ENCODE measurements around the gene THAP8. TPM values are rescaled to one million over a fixed set of nuclear protein-coding genes. Genes with fewer than 3 reads are reported as not detected.

The THAP8 gene
- total RNA-seq, 2 donors from 2014 or later, result 2.3 to 7.9 TPM

GRCh38 chr19:36028313-36029041 lies 25.6 kb downstream of the THAP8 start:
- no peaks in the 10 kb centered on the region for H3K27me3 Mint-ChIP-seq
- H3K4me3 Mint-ChIP-seq, result no peak overlapping the region
- H3K36me3 Mint-ChIP-seq (ENCODE audit: low read depth), result peaks cover 22% of the 10 kb centered on the region
- H3K27ac Mint-ChIP-seq, result no peak overlapping the region
- H3K9me3 Mint-ChIP-seq, result no peaks in the 10 kb centered on the region
- peaks cover 5% of the 10 kb centered on the region for H3K4me1 Mint-ChIP-seq
- ATAC-seq (replicated peaks), result no peak

GRCh38 chr19:36027696-36028095 lies 26.4 kb downstream of the THAP8 start:
- H3K4me3 Mint-ChIP-seq, result no peak overlapping the region
- no peaks in the 10 kb centered on the region for H3K9me3 Mint-ChIP-seq
- ATAC-seq (replicated peaks), result no peak

GRCh38 chr19:36026091-36026876 lies 27.8 kb downstream of the THAP8 start:
- Mint-ChIP-seq H3K4me1 (peaks cover 5% of the 10 kb centered on the region), H3K27ac (no peak overlapping the region), H3K27me3 (no peaks in the 10 kb centered on the region), H3K4me3 (no peak overlapping the region), H3K9me3 (no peaks in the 10 kb centered on the region), H3K36me3 (ENCODE audit: low read depth) (peaks cover 29% of the 10 kb centered on the region)
- ATAC-seq (replicated peaks), result no peak

More at GRCh38 chr19:36027696-36028095, 26.4 kb downstream of the THAP8 start:
- no peak overlapping the region for H3K27ac Mint-ChIP-seq
- peaks cover 28% of the 10 kb centered on the region for H3K36me3 Mint-ChIP-seq (ENCODE audit: low read depth)
- H3K27me3 Mint-ChIP-seq, result no peaks in the 10 kb centered on the region
- peaks cover 5% of the 10 kb centered on the region for H3K4me1 Mint-ChIP-seq

GRCh38 chr19:36025541-36025940 lies 28.5 kb downstream of the THAP8 start:
- H3K36me3 Mint-ChIP-seq (ENCODE audit: low read depth), result peaks cover 34% of the 10 kb centered on the region
- H3K27me3 Mint-ChIP-seq, result no peaks in the 10 kb centered on the region
- no peak overlapping the region for H3K27ac Mint-ChIP-seq
- H3K4me1 Mint-ChIP-seq, result peaks cover 5% of the 10 kb centered on the region
- no peak for ATAC-seq (replicated peaks)
- no peaks in the 10 kb centered on the region for H3K9me3 Mint-ChIP-seq
- H3K4me3 Mint-ChIP-seq, result no peak overlapping the region

GRCh38 chr19:36023432-36023831 lies 30.7 kb downstream of the THAP8 start:
- Mint-ChIP-seq H3K4me3 (no peak overlapping the region), H3K27ac (no peak overlapping the region), H3K9me3 (no peaks in the 10 kb centered on the region), H3K27me3 (no peaks in the 10 kb centered on the region), H3K4me1 (peaks cover under 1% of the 10 kb centered on the region), H3K36me3 (ENCODE audit: low read depth) (peaks cover 35% of the 10 kb centered on the region)
- no peak for ATAC-seq (replicated peaks)

GRCh38 chr19:36019061-36019670 lies 34.9 kb downstream of the THAP8 start:
- Mint-ChIP-seq H3K27ac (no peak overlapping the region), H3K27me3 (no peaks in the 10 kb centered on the region), H3K36me3 (ENCODE audit: low read depth) (peaks cover 42% of the 10 kb centered on the region), H3K4me1 (peaks cover 16% of the 10 kb centered on the region), H3K4me3 (no peak overlapping the region), H3K9me3 (no peaks in the 10 kb centered on the region)
- no peak for ATAC-seq (replicated peaks)

- Mint-ChIP-seq H3K4me3 (peak within 1 kb of the TSS; percentile 98), H3K4me1 (peaks cover 35% of the 10 kb centered on the region), H3K27ac (peak within 1 kb of the TSS; percentile 97), H3K36me3 (ENCODE audit: low read depth) (peaks cover 16% of the 10 kb centered on the region), H3K27me3 (no peaks in the 10 kb centered on the region), H3K9me3 (no peaks in the 10 kb centered on the region)
- ATAC-seq (replicated peaks), result peak; percentile 97
Observed at GRCh38 chr19:36014012-36014924, 39.8 kb downstream of the THAP8 start, which contains the start of gene ALKBH6. Gene ALKBH6, minus strand, starts transcription at chr19:36014213. Its CDS starts 816 bp downstream, at chr19:36013397.

GRCh38 chr19:36013280-36014011 lies 40.6 kb downstream of the THAP8 start:
- peak; percentile 0 for ATAC-seq (replicated peaks)
- Mint-ChIP-seq H3K9me3 (no peaks in the 10 kb centered on the region), H3K27me3 (no peaks in the 10 kb centered on the region), H3K36me3 (ENCODE audit: low read depth) (peaks cover 15% of the 10 kb centered on the region), H3K4me3 (peak overlapping the region; percentile 98), H3K4me1 (peaks cover 35% of the 10 kb centered on the region), H3K27ac (peak overlapping the region; percentile 97)

GRCh38 chr19:36010402-36010801 lies 43.7 kb downstream of the THAP8 start:
- no peak for ATAC-seq (replicated peaks)
- Mint-ChIP-seq H3K36me3 (ENCODE audit: low read depth) (peaks cover 10% of the 10 kb centered on the region), H3K27me3 (no peaks in the 10 kb centered on the region), H3K9me3 (no peaks in the 10 kb centered on the region), H3K4me1 (peaks cover 29% of the 10 kb centered on the region), H3K27ac (peak overlapping the region; percentile 70), H3K4me3 (peak overlapping the region; percentile 72)

- H3K4me3 Mint-ChIP-seq, result peak overlapping the region; percentile 72
- peak overlapping the region; percentile 70 for H3K27ac Mint-ChIP-seq
- H3K27me3 Mint-ChIP-seq, result no peaks in the 10 kb centered on the region
- peaks cover 24% of the 10 kb centered on the region for H3K4me1 Mint-ChIP-seq
- peaks cover 10% of the 10 kb centered on the region for H3K36me3 Mint-ChIP-seq (ENCODE audit: low read depth)
- no peaks in the 10 kb centered on the region for H3K9me3 Mint-ChIP-seq
- ATAC-seq (replicated peaks), result no peak
Observed at GRCh38 chr19:36009633-36010379, 44.3 kb downstream of the THAP8 start.

- ATAC-seq (replicated peaks), result peak; percentile 25
Observed at GRCh38 chr19:36009220-36009619, 44.9 kb downstream of the THAP8 start.

GRCh38 chr19:36008336-36008978 lies 45.6 kb downstream of the THAP8 start, which contains the start of gene SYNE4:
Gene SYNE4, minus strand, starts transcription at chr19:36008813. Its CDS starts 132 bp downstream, at chr19:36008681.
- no peaks in the 10 kb centered on the region for H3K36me3 Mint-ChIP-seq (ENCODE audit: low read depth)
- no peaks in the 10 kb centered on the region for H3K9me3 Mint-ChIP-seq
- H3K27me3 Mint-ChIP-seq, result no peaks in the 10 kb centered on the region
- ATAC-seq (replicated peaks), result no peak
- H3K4me1 Mint-ChIP-seq, result peaks cover 14% of the 10 kb centered on the region
- H3K27ac Mint-ChIP-seq, result peak within 1 kb of the TSS; percentile 70
- H3K4me3 Mint-ChIP-seq, result peak within 1 kb of the TSS; percentile 72

More at GRCh38 chr19:36009220-36009619, 44.9 kb downstream of the THAP8 start:
- Mint-ChIP-seq H3K9me3 (no peaks in the 10 kb centered on the region), H3K4me3 (peak overlapping the region; percentile 72), H3K27ac (peak overlapping the region; percentile 70), H3K4me1 (peaks cover 20% of the 10 kb centered on the region), H3K36me3 (ENCODE audit: low read depth) (peaks cover 6% of the 10 kb centered on the region), H3K27me3 (no peaks in the 10 kb centered on the region)

Data from activated T-helper 17 cell treated with anti-CD3 and anti-CD28 coated beads, Interleukin-2, amount 50 U/mL, for 72 hours (primary cell).